K562 (cell line): Measurements from ENCODE around the gene TRAF7. TPM values are rescaled to one million over a fixed set of nuclear protein-coding genes. Genes with fewer than 3 reads are reported as not detected.
A peak's percentile ranks its signal among the peaks of the same experiment; 100 is the strongest.
"Not testable (repeated sequence)": the region's sequence is repeated elsewhere in the genome, so short reads cannot be mapped to it uniquely, and the experiment has no call there.

ENCODE experiments used
- ATAC-seq: fragments of 200-7000 bp; cut with Tn5 transposase; 3 replicates; pipeline ENCODE4 v1.9.1; 2020; ENCODE audit warnings: moderate library complexity
- BruUV-seq: library from RNA; stranded (reverse); fragments of 400-500 nt; replicated peaks from 2 replicates; lab custom pipeline; 2021; lab: Mats Ljungman, UMichigan
- CTCF ChIA-PET: fragments of 300-600 bp; formaldehyde crosslinking; extraction: SDS; loops from one replicate; lab custom pipeline; 2021; ENCODE audit warnings: low intra/inter-chr PET ratio; lab: Yijun Ruan, JAX
- POLR2A ChIA-PET: fragments of 300-600, 350-650 bp; sonication (Branson Sonifier 250); formaldehyde crosslinking; extraction: SDS; loops from one replicate; lab custom pipeline; 2021; ENCODE audit warnings: antibody characterized with exemption, inconsistent platforms; lab: Yijun Ruan, JAX
- DNase-seq, 4 experiments: peaks; one replicate each; pipeline versions ENCODE4 v3.0.0 to v3.0.0-alpha.2; 2011 to 2018; ENCODE audit warnings: low spot score in 3 of 4, mixed read lengths in 3 of 4; ENCODE audit errors: extremely low read depth in 1 of 4
- FAIRE-seq: peaks from 2 replicates; lab custom pipeline; 2011; peaks lifted over from hg19 to GRCh38; lab: Jason Lieb, UNC
- H2AFZ ChIP-seq: 2 replicates; pipeline ENCODE4 v1.6.0; 2011; ENCODE audit warnings: low read depth, low read length, control low read depth, inconsistent platforms
- H3K27ac ChIP-seq: fragments of 200-600 bp; 3 replicates; pipeline ENCODE4 v1.8.0; 2011; ENCODE audit warnings: low read depth, mild to moderate bottlenecking, control low read depth, inconsistent platforms, low read length, moderate library complexity, mixed read lengths; ENCODE audit errors: extremely low read depth
- H3K27me3 ChIP-seq, 2 experiments: fragments of 300-600 bp in 1 of 2; 2 replicates in 1 of 2; 3 replicates in 1 of 2; pipeline versions ENCODE4 v1.6.0 to v1.8.0; 2011; ENCODE audit warnings: inconsistent platforms in 2 of 2, low read length in 2 of 2, mild to moderate bottlenecking in 1 of 2, mixed read lengths in 1 of 2, moderate library complexity in 1 of 2; ENCODE audit not compliant: control insufficient read depth in 2 of 2, insufficient read depth in 2 of 2
- H3K36me3 ChIP-seq: fragments of 300-600 bp; 3 replicates; pipeline ENCODE4 v1.8.0; 2011; ENCODE audit warnings: mild to moderate bottlenecking, low read length, inconsistent platforms; ENCODE audit not compliant: control insufficient read depth, insufficient read depth
- H3K4me1 ChIP-seq, 2 experiments: fragments of 200-600 bp in 1 of 2; replicated peaks in 1 of 2; 2 replicates in 1 of 2; 3 replicates in 1 of 2; pipeline versions ENCODE4 v1.5.1 to v1.8.0; 2011; ENCODE audit warnings: inconsistent platforms in 2 of 2, low read length in 2 of 2, mild to moderate bottlenecking in 1 of 2, mixed read lengths in 1 of 2, moderate library complexity in 1 of 2; ENCODE audit not compliant: control insufficient read depth in 2 of 2, insufficient read depth in 2 of 2
- H3K4me2 ChIP-seq: 2 replicates; pipeline ENCODE4 v1.6.1; 2011; ENCODE audit warnings: low read length, control low read depth, inconsistent platforms, mixed read lengths; ENCODE audit not compliant: insufficient read depth
- H3K4me3 ChIP-seq: fragments of 200-600 bp; sonication (generic), shearing (Covaris generic); 2 replicates; pipeline ENCODE4 v1.5.1; 2016; ENCODE audit warnings: control low read depth, inconsistent platforms
- H3K79me2 ChIP-seq: fragments of 200-600 bp; 3 replicates; pipeline ENCODE4 v1.8.0; 2011; ENCODE audit warnings: low read length, inconsistent platforms; ENCODE audit not compliant: control insufficient read depth, insufficient read depth
- H3K9ac ChIP-seq, 2 experiments: 2 replicates each; pipeline versions ENCODE4 v1.6.0 to v1.6.1; 2011; ENCODE audit warnings: low read depth in 2 of 2, low read length in 2 of 2, control low read depth in 1 of 2, inconsistent platforms in 1 of 2, mild to moderate bottlenecking in 1 of 2, mixed read lengths in 1 of 2; ENCODE audit not compliant: insufficient read depth in 1 of 2
- H3K9me1 ChIP-seq: one replicate; pipeline ENCODE4 v1.6.0; 2011; ENCODE audit warnings: inconsistent platforms, mild to moderate bottlenecking, low read length, moderate library complexity; ENCODE audit not compliant: control insufficient read depth, insufficient read depth
- H3K9me3 ChIP-seq: replicated peaks from 2 replicates; pipeline ENCODE4 v1.5.1; 2011; ENCODE audit warnings: low read depth, low read length, inconsistent platforms; ENCODE audit not compliant: control insufficient read depth, insufficient read depth
- H4K20me1 ChIP-seq: replicated peaks from 2 replicates; pipeline ENCODE4 v1.6.1; 2011; ENCODE audit warnings: low read length, inconsistent platforms, mixed read lengths; ENCODE audit not compliant: control insufficient read depth, insufficient read depth
- RBFOX2 ChIP-seq: fragments of 200-400 bp; formaldehyde crosslinking; IDR thresholded peaks from 2 replicates; pipeline ENCODE4 v1.6.1; 2017; ENCODE audit warnings: low read depth, mild to moderate bottlenecking, low read length, moderate library complexity
- WGBS: fragments of 100-300 bp; shearing (Covaris generic); methylation state at CpG from one replicate; pipeline ENCODE4 v1.1.6; 2016; ENCODE audit warnings: low coverage, mixed read lengths; ENCODE audit not compliant: insufficient coverage; ENCODE audit errors: missing lambda C conversion rate; 5-methylcytosine and 5-hydroxymethylcytosine counted together
- in situ Hi-C: fragments of 300-500 bp; cut with MboI; formaldehyde crosslinking; loops from 4 replicates; pipeline ENCODE4 v1.15.0; 2018; ENCODE audit warnings: inconsistent platforms, mixed read lengths
- intact Hi-C: fragments of 100-400 bp; cut with micrococcal nuclease; formaldehyde crosslinking; loops from 2 replicates; pipeline ENCODE4 v1.14.2; 2022
- polyA plus RNA-seq, 8 experiments: library from polyadenylated mRNA; depleted of rRNA in 4 of 8; stranded (reverse) in 5 of 8; unstranded in 3 of 8; fragments of >200 nt; fragmentation: Nextera tagmentation in 2 of 8; fragmentation: Illumina TruSeq in 1 of 8; extraction: Ambion mirVana in 2 of 8; extraction: Trizol in 1 of 8; gene quantifications; 2 replicates each; pipeline versions ENCODE4 v1.2.1 to v1.2.3, GENCODE V29; 2011 to 2014; ENCODE audit warnings: inconsistent platforms in 1 of 8, missing spikeins in 1 of 8
- total RNA-seq, 7 experiments: library from RNA; depleted of rRNA in 6 of 7; stranded (reverse); fragments of >200 nt in 6 of 7; fragmentation: Illumina TruSeq in 2 of 7; extraction: Trizol in 2 of 7; gene quantifications; 2 replicates each; pipeline versions ENCODE4 v1.2.1 to v1.2.3, GENCODE V29; 2011 to 2021; ENCODE audit warnings: low replicate concordance in 1 of 7

Gene TRAF7
- total and polyA plus RNA-seq, 9 of the 15 experiments (the other 6 are each of a cell fraction or from before 2014, with no cell fraction given): 1.1 to 113 (median 41.6) TPM

- H3K27ac ChIP-seq, H3K9ac ChIP-seq, CTCF ChIA-PET, H3K9me1 ChIP-seq, FAIRE-seq, H3K79me2 ChIP-seq, H4K20me1 ChIP-seq, intact Hi-C loops, H3K36me3 ChIP-seq, H3K4me2 ChIP-seq, ATAC-seq, BruUV-seq, H3K9me3 ChIP-seq, H3K4me3 ChIP-seq, H3K27me3 ChIP-seq, in situ Hi-C loops, POLR2A ChIA-PET, H2AFZ ChIP-seq, DNase-seq: not testable (repeated sequence)
- peaks cover 0 to 15% of the 10 kb centered on the region in 2 experiments; a peak in 3 of 5 replicates for H3K4me1 ChIP-seq
- WGBS: no CpG with 5 or more reads among the region's 12 CpGs
These were observed 21.8 kb upstream of the TRAF7 start for GRCh38 chr16:2133797-2134196.

- H2AFZ ChIP-seq, in situ Hi-C loops, H3K9me1 ChIP-seq, H4K20me1 ChIP-seq, H3K9me3 ChIP-seq, BruUV-seq, FAIRE-seq, ATAC-seq, CTCF ChIA-PET, POLR2A ChIA-PET, H3K27ac ChIP-seq, H3K79me2 ChIP-seq, H3K4me2 ChIP-seq, DNase-seq, H3K27me3 ChIP-seq, H3K36me3 ChIP-seq, intact Hi-C loops: not testable (repeated sequence)
- 0% methylated on average over 10 of the region's 42 CpGs for WGBS
- TF ChIP-seq RBFOX2: 0 out of 2 replicates have a peak, but pooled peaks have one; percentile 22
- Histone ChIP-seq H3K9ac (peak overlapping the region in 1 of 2 experiments; percentile 35; a peak in 2 of 4 replicates), H3K4me1 (peaks cover 0 to 12% of the 10 kb centered on the region in 2 experiments; a peak in 2 of 5 replicates), H3K4me3 (peak overlapping the region; percentile 42)
These were observed 20.5 kb upstream of the TRAF7 start for GRCh38 chr16:2135071-2135470.
